K562 (cell line): ENCODE measurements around the gene ENPP6. TPM values are rescaled to one million over a fixed set of nuclear protein-coding genes. Genes with fewer than 3 reads are reported as not detected.

Experiments
- BHLHE40 ChIP-seq: IDR thresholded peaks from 2 replicates; pipeline ENCODE4 v1.6.1; 2011; ENCODE audit warnings: low read length, improper control_type of control experiment
- KLF1 ChIP-seq: fragments of 450-650 bp; IDR thresholded peaks from 2 replicates; pipeline ENCODE4 v1.6.1; 2016; ENCODE audit warnings: missing genetic modification characterization, missing compliant biosample characterization
- RNF2 ChIP-seq: sonication (generic); IDR thresholded peaks from 2 replicates; pipeline ENCODE4 v1.6.1; 2016
- ZKSCAN3 ChIP-seq: fragments of 250-450 bp; sonication (Bioruptor Pico); IDR thresholded peaks from 2 replicates; pipeline ENCODE4 v1.4.0; 2020
- ZNF79 ChIP-seq: fragments of 250-450 bp; sonication (Bioruptor Pico); IDR thresholded peaks from 2 replicates; pipeline ENCODE4 v1.4.0; 2020; ENCODE audit warnings: low read depth, mild to moderate bottlenecking, moderate library complexity
- polyA plus RNA-seq, 8 experiments: library from polyadenylated mRNA; depleted of rRNA in 4 of 8; stranded (reverse) in 5 of 8; unstranded in 3 of 8; fragments of >200 nt; fragmentation: Nextera tagmentation in 2 of 8; fragmentation: Illumina TruSeq in 1 of 8; extraction: Ambion mirVana in 2 of 8; extraction: Trizol in 1 of 8; gene quantifications; 2 replicates each; pipeline versions ENCODE4 v1.2.1 to v1.2.3, GENCODE V29; 2011 to 2014; ENCODE audit warnings: inconsistent platforms in 1 of 8, missing spikeins in 1 of 8
- total RNA-seq, 7 experiments: library from RNA; depleted of rRNA in 6 of 7; stranded (reverse); fragments of >200 nt in 6 of 7; fragmentation: Illumina TruSeq in 2 of 7; extraction: Trizol in 2 of 7; gene quantifications; 2 replicates each; pipeline versions ENCODE4 v1.2.1 to v1.2.3, GENCODE V29; 2011 to 2021; ENCODE audit warnings: low replicate concordance in 1 of 7
- TF ChIP-seq, protein P1 (sequence below), 2 experiments: fragments of 200-800 bp in 1 of 2; sonication (Bioruptor generic) in 1 of 2; sonication (generic) in 1 of 2; formaldehyde crosslinking in 1 of 2; IDR thresholded peaks in 1 of 2; conservative IDR thresholded peaks in 1 of 2; 2 replicates each; pipeline versions ENCODE4 v1.5.0 to v1.6.1; 2016 to 2020; ENCODE audit warnings: missing compliant biosample characterization in 1 of 2, missing genetic modification characterization in 1 of 2, missing genetic modification reagents in 1 of 2
- TF ChIP-seq, protein P2 (sequence below): sonication (generic); formaldehyde crosslinking; IDR thresholded peaks from 2 replicates; pipeline ENCODE4 v1.8.0; 2022; ENCODE audit warnings: mild to moderate bottlenecking, missing genetic modification reagents
- TF ChIP-seq, protein P3 (sequence below): sonication (generic); formaldehyde crosslinking; IDR thresholded peaks from 2 replicates; pipeline ENCODE4 v1.8.0; 2022; ENCODE audit warnings: mild to moderate bottlenecking, missing genetic modification reagents, borderline replicate concordance
- TF ChIP-seq, protein P4 (sequence below), 2 experiments: fragments of 450-650 bp; formaldehyde crosslinking in 1 of 2; IDR thresholded peaks; 2 replicates each; pipeline versions ENCODE4 v1.4.0 to v1.6.1; 2014 to 2020; ENCODE audit warnings: mild to moderate bottlenecking in 2 of 2, borderline replicate concordance in 1 of 2, low read depth in 1 of 2

Gene ENPP6
- total and polyA plus RNA-seq, 9 of the 15 experiments (the other 6 are each of a cell fraction or from before 2014, with no cell fraction given): 0.29 TPM; not detected in 8

DNA sequence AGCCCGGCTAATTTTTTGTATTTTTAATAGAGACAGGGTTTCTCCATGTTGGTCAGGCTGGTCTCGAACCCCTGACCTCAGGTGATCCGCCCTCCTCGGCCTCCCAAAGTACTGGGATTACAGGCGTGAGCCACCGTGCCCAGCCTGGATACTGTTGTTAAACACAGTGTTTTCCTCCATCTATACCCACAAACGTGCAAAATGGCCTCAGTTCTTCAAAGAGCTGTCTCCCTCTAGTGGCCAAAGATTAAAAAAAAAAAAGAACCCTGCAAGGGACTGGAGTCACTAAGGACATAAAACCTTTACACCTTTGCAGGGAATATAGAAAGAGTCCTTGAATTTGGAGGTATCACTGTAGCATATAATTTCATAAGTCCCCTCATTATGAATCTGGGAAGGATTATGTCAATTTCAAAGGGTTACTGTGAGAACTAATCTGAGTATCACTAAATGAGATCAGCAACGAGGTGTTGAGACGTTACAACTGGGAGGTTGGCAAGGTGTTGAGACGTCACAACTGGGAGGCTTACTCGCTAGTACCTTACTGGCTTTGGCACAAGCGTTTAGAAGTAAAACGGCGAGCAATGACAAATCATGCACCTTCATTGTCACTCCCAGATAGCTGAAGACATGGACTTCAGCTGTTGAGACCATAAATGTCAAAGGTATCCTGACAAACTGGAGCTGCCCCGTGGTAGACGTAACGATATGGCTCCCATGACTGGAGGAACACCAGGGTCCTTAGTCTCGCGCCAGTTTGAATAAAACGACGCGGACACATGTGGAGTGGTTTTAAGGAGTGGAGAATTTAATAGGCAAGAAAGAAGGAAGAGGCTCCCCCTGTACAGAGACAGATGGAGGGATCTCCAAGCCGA, 33.4 kb upstream of the ENPP6 start (continued):
- TF ChIP-seq, protein P1, sequence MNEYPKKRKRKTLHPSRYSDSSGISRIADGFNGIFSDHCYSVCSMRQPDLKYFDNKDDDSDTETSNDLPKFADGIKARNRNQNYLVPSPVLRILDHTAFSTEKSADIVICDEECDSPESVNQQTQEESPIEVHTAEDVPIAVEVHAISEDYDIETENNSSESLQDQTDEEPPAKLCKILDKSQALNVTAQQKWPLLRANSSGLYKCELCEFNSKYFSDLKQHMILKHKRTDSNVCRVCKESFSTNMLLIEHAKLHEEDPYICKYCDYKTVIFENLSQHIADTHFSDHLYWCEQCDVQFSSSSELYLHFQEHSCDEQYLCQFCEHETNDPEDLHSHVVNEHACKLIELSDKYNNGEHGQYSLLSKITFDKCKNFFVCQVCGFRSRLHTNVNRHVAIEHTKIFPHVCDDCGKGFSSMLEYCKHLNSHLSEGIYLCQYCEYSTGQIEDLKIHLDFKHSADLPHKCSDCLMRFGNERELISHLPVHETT (CRISPR knock-in tag; conservative IDR thresholded peaks at IDR 0.05 in 1 of 2, IDR thresholded peaks at IDR 0.05 in 1 of 2): no peak
- TF ChIP-seq ZNF79 (CRISPR knock-in tag) (no peak), RNF2 (no peak), BHLHE40 (no peak), KLF1 (tag) (no peak), ZKSCAN3 (CRISPR knock-in tag) (no peak)
- TF ChIP-seq, protein P2, sequence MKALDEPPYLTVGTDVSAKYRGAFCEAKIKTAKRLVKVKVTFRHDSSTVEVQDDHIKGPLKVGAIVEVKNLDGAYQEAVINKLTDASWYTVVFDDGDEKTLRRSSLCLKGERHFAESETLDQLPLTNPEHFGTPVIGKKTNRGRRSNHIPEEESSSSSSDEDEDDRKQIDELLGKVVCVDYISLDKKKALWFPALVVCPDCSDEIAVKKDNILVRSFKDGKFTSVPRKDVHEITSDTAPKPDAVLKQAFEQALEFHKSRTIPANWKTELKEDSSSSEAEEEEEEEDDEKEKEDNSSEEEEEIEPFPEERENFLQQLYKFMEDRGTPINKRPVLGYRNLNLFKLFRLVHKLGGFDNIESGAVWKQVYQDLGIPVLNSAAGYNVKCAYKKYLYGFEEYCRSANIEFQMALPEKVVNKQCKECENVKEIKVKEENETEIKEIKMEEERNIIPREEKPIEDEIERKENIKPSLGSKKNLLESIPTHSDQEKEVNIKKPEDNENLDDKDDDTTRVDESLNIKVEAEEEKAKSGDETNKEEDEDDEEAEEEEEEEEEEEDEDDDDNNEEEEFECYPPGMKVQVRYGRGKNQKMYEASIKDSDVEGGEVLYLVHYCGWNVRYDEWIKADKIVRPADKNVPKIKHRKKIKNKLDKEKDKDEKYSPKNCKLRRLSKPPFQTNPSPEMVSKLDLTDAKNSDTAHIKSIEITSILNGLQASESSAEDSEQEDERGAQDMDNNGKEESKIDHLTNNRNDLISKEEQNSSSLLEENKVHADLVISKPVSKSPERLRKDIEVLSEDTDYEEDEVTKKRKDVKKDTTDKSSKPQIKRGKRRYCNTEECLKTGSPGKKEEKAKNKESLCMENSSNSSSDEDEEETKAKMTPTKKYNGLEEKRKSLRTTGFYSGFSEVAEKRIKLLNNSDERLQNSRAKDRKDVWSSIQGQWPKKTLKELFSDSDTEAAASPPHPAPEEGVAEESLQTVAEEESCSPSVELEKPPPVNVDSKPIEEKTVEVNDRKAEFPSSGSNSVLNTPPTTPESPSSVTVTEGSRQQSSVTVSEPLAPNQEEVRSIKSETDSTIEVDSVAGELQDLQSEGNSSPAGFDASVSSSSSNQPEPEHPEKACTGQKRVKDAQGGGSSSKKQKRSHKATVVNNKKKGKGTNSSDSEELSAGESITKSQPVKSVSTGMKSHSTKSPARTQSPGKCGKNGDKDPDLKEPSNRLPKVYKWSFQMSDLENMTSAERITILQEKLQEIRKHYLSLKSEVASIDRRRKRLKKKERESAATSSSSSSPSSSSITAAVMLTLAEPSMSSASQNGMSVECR (CRISPR knock-in tag): no peak
- TF ChIP-seq, protein P3, sequence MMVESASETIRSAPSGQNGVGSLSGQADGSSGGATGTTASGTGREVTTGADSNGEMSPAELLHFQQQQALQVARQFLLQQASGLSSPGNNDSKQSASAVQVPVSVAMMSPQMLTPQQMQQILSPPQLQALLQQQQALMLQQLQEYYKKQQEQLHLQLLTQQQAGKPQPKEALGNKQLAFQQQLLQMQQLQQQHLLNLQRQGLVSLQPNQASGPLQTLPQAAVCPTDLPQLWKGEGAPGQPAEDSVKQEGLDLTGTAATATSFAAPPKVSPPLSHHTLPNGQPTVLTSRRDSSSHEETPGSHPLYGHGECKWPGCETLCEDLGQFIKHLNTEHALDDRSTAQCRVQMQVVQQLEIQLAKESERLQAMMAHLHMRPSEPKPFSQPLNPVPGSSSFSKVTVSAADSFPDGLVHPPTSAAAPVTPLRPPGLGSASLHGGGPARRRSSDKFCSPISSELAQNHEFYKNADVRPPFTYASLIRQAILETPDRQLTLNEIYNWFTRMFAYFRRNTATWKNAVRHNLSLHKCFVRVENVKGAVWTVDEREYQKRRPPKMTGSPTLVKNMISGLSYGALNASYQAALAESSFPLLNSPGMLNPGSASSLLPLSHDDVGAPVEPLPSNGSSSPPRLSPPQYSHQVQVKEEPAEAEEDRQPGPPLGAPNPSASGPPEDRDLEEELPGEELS (CRISPR knock-in tag): no peak
- TF ChIP-seq, protein P4, sequence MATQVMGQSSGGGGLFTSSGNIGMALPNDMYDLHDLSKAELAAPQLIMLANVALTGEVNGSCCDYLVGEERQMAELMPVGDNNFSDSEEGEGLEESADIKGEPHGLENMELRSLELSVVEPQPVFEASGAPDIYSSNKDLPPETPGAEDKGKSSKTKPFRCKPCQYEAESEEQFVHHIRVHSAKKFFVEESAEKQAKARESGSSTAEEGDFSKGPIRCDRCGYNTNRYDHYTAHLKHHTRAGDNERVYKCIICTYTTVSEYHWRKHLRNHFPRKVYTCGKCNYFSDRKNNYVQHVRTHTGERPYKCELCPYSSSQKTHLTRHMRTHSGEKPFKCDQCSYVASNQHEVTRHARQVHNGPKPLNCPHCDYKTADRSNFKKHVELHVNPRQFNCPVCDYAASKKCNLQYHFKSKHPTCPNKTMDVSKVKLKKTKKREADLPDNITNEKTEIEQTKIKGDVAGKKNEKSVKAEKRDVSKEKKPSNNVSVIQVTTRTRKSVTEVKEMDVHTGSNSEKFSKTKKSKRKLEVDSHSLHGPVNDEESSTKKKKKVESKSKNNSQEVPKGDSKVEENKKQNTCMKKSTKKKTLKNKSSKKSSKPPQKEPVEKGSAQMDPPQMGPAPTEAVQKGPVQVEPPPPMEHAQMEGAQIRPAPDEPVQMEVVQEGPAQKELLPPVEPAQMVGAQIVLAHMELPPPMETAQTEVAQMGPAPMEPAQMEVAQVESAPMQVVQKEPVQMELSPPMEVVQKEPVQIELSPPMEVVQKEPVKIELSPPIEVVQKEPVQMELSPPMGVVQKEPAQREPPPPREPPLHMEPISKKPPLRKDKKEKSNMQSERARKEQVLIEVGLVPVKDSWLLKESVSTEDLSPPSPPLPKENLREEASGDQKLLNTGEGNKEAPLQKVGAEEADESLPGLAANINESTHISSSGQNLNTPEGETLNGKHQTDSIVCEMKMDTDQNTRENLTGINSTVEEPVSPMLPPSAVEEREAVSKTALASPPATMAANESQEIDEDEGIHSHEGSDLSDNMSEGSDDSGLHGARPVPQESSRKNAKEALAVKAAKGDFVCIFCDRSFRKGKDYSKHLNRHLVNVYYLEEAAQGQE (IDR thresholded peaks at IDR 0.05; ENCODE audit: borderline replicate concordance): peak; percentile 41; the same call in 1 of the 2 replicates
- TF ChIP-seq, protein P4 (CRISPR knock-in tag; IDR thresholded peaks at IDR 0.05; ENCODE audit: low read depth): no peak
